ENCODE data around the gene CFAP70.

The CFAP70 gene

GRCh38 chr10:73210395-73211105, 148.1 kb downstream of the CFAP70 start:
- Histone ChIP-seq H2AFZ (ENCODE audit: low read depth, low read length) (no peak overlapping the region), H3K36me3 (replicated peaks; ENCODE audit: low read depth, low read length) (no peaks in the 10 kb centered on the region), H3K4me3 (ENCODE audit: low read length) (no peak overlapping the region), H3K79me2 (ENCODE audit: low read length) (no peaks in the 10 kb centered on the region), H3K4me2 (ENCODE audit: low read length) (no peak overlapping the region), H3K27ac (ENCODE audit: low read length) (no peak overlapping the region), H3K27me3 (ENCODE audit: low read depth, low read length) (no peaks in the 10 kb centered on the region), H3K9ac (ENCODE audit: low read length) (no peak overlapping the region), H3K9me3 (ENCODE audit: insufficient read depth, low read length) (no peaks in the 10 kb centered on the region), H4K20me1 (ENCODE audit: insufficient read depth, low read length) (no peaks in the 10 kb centered on the region), H3K4me1 (ENCODE audit: low read length) (no peaks in the 10 kb centered on the region)
- TF ChIP-seq CTCF (IDR thresholded peaks at IDR 0.05; ENCODE audit: low read depth, low read length) (no peak), EZH2phosphoT487 (IDR thresholded peaks at IDR 0.05; ENCODE audit: low read depth) (no peak)

- no peak overlapping the region for H2AFZ ChIP-seq (ENCODE audit: low read depth, low read length)
- H3K4me2 ChIP-seq (ENCODE audit: low read length), result no peak overlapping the region
- H3K27ac ChIP-seq (ENCODE audit: low read length), result no peak overlapping the region
- no peak for TF ChIP-seq CTCF (IDR thresholded peaks at IDR 0.05; ENCODE audit: low read depth, low read length)
- TF ChIP-seq EZH2phosphoT487 (IDR thresholded peaks at IDR 0.05; ENCODE audit: low read depth), result no peak
- H3K9me3 ChIP-seq (ENCODE audit: insufficient read depth, low read length), result no peaks in the 10 kb centered on the region
- H3K4me1 ChIP-seq (ENCODE audit: low read length), result no peaks in the 10 kb centered on the region
- no peak overlapping the region for H3K9ac ChIP-seq (ENCODE audit: low read length)
- H3K27me3 ChIP-seq (ENCODE audit: low read depth, low read length), result no peaks in the 10 kb centered on the region
- no peaks in the 10 kb centered on the region for H3K36me3 ChIP-seq (replicated peaks; ENCODE audit: low read depth, low read length)
- H3K4me3 ChIP-seq (ENCODE audit: low read length), result no peak overlapping the region
- no peaks in the 10 kb centered on the region for H4K20me1 ChIP-seq (ENCODE audit: insufficient read depth, low read length)
- no peaks in the 10 kb centered on the region for H3K79me2 ChIP-seq (ENCODE audit: low read length)
Measured at GRCh38 chr10:73209705-73210104, 149.0 kb downstream of the CFAP70 start.

- Histone ChIP-seq H4K20me1 (ENCODE audit: insufficient read depth, low read length) (no peaks in the 10 kb centered on the region), H3K79me2 (ENCODE audit: low read length) (no peaks in the 10 kb centered on the region), H3K9me3 (ENCODE audit: insufficient read depth, low read length) (no peaks in the 10 kb centered on the region), H3K36me3 (replicated peaks; ENCODE audit: low read depth, low read length) (no peaks in the 10 kb centered on the region), H2AFZ (ENCODE audit: low read depth, low read length) (no peak overlapping the region), H3K9ac (ENCODE audit: low read length) (no peak overlapping the region), H3K4me1 (ENCODE audit: low read length) (no peaks in the 10 kb centered on the region), H3K4me2 (ENCODE audit: low read length) (no peak overlapping the region), H3K27me3 (ENCODE audit: low read depth, low read length) (no peaks in the 10 kb centered on the region), H3K4me3 (ENCODE audit: low read length) (no peak overlapping the region), H3K27ac (ENCODE audit: low read length) (no peak overlapping the region)
- no peak for TF ChIP-seq CTCF (IDR thresholded peaks at IDR 0.05; ENCODE audit: low read depth, low read length)
- no peak for TF ChIP-seq EZH2phosphoT487 (IDR thresholded peaks at IDR 0.05; ENCODE audit: low read depth)
Measured at GRCh38 chr10:73207883-73208282, 150.8 kb downstream of the CFAP70 start.

GRCh38 chr10:73206385-73206784, 152.3 kb downstream of the CFAP70 start:
- Histone ChIP-seq H3K9me3 (ENCODE audit: insufficient read depth, low read length) (no peaks in the 10 kb centered on the region), H4K20me1 (ENCODE audit: insufficient read depth, low read length) (no peaks in the 10 kb centered on the region), H3K4me2 (ENCODE audit: low read length) (no peak overlapping the region), H3K36me3 (replicated peaks; ENCODE audit: low read depth, low read length) (no peaks in the 10 kb centered on the region), H3K27me3 (ENCODE audit: low read depth, low read length) (no peaks in the 10 kb centered on the region), H2AFZ (ENCODE audit: low read depth, low read length) (no peak overlapping the region), H3K4me3 (ENCODE audit: low read length) (no peak overlapping the region), H3K4me1 (ENCODE audit: low read length) (no peaks in the 10 kb centered on the region), H3K9ac (ENCODE audit: low read length) (no peak overlapping the region), H3K79me2 (ENCODE audit: low read length) (no peaks in the 10 kb centered on the region), H3K27ac (ENCODE audit: low read length) (no peak overlapping the region)
- no peak for TF ChIP-seq CTCF (IDR thresholded peaks at IDR 0.05; ENCODE audit: low read depth, low read length)
- TF ChIP-seq EZH2phosphoT487 (IDR thresholded peaks at IDR 0.05; ENCODE audit: low read depth), result no peak
